ENCODE results near the gene GRM1.

GRM1 gene

GRCh38 chr6:146289816-146290588, 261.1 kb downstream of the GRM1 start:
- TF ChIP-seq ZC3H10 (CRISPR knock-in tag; IDR thresholded peaks at IDR 0.05) (no peak), SNAI2 (CRISPR knock-in tag; IDR thresholded peaks at IDR 0.05) (no peak), ZFP3 (CRISPR knock-in tag; IDR thresholded peaks at IDR 0.05) (no peak), CSRNP3 (CRISPR knock-in tag; IDR thresholded peaks at IDR 0.05) (no peak), ISL1 (CRISPR knock-in tag; IDR thresholded peaks at IDR 0.05) (no peak), ZNF565 (CRISPR knock-in tag; conservative IDR thresholded peaks at IDR 0.05; ENCODE audit: low read depth) (no peak), OSR1 (CRISPR knock-in tag; IDR thresholded peaks at IDR 0.05) (no peak), TOX (CRISPR knock-in tag; IDR thresholded peaks at IDR 0.05; ENCODE audit: borderline replicate concordance) (no peak), POU6F1 (CRISPR knock-in tag; IDR thresholded peaks at IDR 0.05; ENCODE audit: borderline replicate concordance, low read depth) (no peak), ZFP30 (CRISPR knock-in tag; IDR thresholded peaks at IDR 0.05) (no peak), BACH2 (CRISPR knock-in tag; IDR thresholded peaks at IDR 0.05; ENCODE audit: borderline replicate concordance) (no peak), ESRRG (CRISPR knock-in tag; IDR thresholded peaks at IDR 0.05) (no peak)
- TF ChIP-seq, protein P1, sequence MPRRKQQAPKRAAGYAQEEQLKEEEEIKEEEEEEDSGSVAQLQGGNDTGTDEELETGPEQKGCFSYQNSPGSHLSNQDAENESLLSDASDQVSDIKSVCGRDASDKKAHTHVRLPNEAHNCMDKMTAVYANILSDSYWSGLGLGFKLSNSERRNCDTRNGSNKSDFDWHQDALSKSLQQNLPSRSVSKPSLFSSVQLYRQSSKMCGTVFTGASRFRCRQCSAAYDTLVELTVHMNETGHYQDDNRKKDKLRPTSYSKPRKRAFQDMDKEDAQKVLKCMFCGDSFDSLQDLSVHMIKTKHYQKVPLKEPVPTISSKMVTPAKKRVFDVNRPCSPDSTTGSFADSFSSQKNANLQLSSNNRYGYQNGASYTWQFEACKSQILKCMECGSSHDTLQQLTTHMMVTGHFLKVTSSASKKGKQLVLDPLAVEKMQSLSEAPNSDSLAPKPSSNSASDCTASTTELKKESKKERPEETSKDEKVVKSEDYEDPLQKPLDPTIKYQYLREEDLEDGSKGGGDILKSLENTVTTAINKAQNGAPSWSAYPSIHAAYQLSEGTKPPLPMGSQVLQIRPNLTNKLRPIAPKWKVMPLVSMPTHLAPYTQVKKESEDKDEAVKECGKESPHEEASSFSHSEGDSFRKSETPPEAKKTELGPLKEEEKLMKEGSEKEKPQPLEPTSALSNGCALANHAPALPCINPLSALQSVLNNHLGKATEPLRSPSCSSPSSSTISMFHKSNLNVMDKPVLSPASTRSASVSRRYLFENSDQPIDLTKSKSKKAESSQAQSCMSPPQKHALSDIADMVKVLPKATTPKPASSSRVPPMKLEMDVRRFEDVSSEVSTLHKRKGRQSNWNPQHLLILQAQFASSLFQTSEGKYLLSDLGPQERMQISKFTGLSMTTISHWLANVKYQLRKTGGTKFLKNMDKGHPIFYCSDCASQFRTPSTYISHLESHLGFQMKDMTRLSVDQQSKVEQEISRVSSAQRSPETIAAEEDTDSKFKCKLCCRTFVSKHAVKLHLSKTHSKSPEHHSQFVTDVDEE (CRISPR knock-in tag; IDR thresholded peaks at IDR 0.05): no peak
- peak; percentile 96 for ATAC-seq

DNA sequence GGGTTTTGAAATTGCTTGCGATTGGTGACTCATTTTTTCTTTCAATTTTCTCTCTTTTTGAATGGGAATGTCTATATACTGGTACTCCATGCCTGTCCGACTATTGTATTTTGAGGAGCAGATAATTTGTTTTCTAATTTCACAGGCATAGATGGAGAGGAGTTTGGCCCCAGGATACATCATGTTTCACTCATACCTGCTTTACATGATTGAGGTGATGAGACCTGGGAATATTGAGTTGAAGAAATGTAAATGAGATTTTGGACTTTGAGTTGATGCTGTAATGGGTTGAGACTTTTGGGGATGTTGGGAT, 261.7 kb downstream of the GRM1 start:
- no peak for ATAC-seq
- no peak for TF ChIP-seq CSRNP3 (CRISPR knock-in tag; IDR thresholded peaks at IDR 0.05)
- TF ChIP-seq ARNTL (CRISPR knock-in tag; IDR thresholded peaks at IDR 0.05; ENCODE audit: borderline replicate concordance, low read depth): no peak
- TF ChIP-seq, protein P1 (CRISPR knock-in tag; IDR thresholded peaks at IDR 0.05): no peak
- TF ChIP-seq ESRRG (CRISPR knock-in tag; IDR thresholded peaks at IDR 0.05): no peak
- TF ChIP-seq ZFP3 (CRISPR knock-in tag; IDR thresholded peaks at IDR 0.05): no peak
- no peak for TF ChIP-seq GLIS3 (CRISPR knock-in tag; IDR thresholded peaks at IDR 0.05)
- no peak for TF ChIP-seq ZNF565 (CRISPR knock-in tag; conservative IDR thresholded peaks at IDR 0.05; ENCODE audit: low read depth)
- TF ChIP-seq RARB (CRISPR knock-in tag; IDR thresholded peaks at IDR 0.05): no peak
- no peak for TF ChIP-seq TCF4 (CRISPR knock-in tag; IDR thresholded peaks at IDR 0.05; ENCODE audit: borderline replicate concordance)
- no peak for TF ChIP-seq ZC3H10 (CRISPR knock-in tag; IDR thresholded peaks at IDR 0.05)
- no peak for TF ChIP-seq SNAI2 (CRISPR knock-in tag; IDR thresholded peaks at IDR 0.05)
- no peak for TF ChIP-seq CSDC2 (CRISPR knock-in tag; IDR thresholded peaks at IDR 0.05)
- no peak for TF ChIP-seq OSR1 (CRISPR knock-in tag; IDR thresholded peaks at IDR 0.05)

DNA sequence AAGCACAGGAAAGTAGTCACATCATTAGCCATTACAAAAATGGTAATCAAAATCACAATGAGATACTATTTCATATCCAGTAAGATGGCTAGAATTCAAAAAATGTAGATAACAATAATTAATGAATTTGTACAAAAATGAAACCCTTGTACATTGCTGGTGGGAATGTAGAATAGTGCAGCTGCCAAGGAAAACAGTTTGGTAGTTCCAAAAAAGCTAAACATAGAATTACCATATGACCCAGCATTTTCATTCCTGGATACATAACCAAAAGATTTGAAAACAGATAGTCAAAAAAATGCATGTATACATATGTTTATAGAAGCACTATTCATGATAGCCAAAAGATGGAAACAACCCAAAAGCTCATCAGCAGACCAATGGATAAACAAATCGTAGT, 263.6 kb downstream of the GRM1 start:
- TF ChIP-seq OSR1 (CRISPR knock-in tag; IDR thresholded peaks at IDR 0.05) (no peak), GLIS3 (CRISPR knock-in tag; IDR thresholded peaks at IDR 0.05) (no peak), ZFP3 (CRISPR knock-in tag; IDR thresholded peaks at IDR 0.05) (no peak), TCF4 (CRISPR knock-in tag; IDR thresholded peaks at IDR 0.05; ENCODE audit: borderline replicate concordance) (no peak), ZFP30 (CRISPR knock-in tag; IDR thresholded peaks at IDR 0.05) (no peak), ARNTL (CRISPR knock-in tag; IDR thresholded peaks at IDR 0.05; ENCODE audit: borderline replicate concordance, low read depth) (no peak), PPARA (CRISPR knock-in tag; IDR thresholded peaks at IDR 0.05; ENCODE audit: borderline replicate concordance) (no peak), ZNF8 (CRISPR knock-in tag; IDR thresholded peaks at IDR 0.05) (no peak)
- TF ChIP-seq, protein P2, sequence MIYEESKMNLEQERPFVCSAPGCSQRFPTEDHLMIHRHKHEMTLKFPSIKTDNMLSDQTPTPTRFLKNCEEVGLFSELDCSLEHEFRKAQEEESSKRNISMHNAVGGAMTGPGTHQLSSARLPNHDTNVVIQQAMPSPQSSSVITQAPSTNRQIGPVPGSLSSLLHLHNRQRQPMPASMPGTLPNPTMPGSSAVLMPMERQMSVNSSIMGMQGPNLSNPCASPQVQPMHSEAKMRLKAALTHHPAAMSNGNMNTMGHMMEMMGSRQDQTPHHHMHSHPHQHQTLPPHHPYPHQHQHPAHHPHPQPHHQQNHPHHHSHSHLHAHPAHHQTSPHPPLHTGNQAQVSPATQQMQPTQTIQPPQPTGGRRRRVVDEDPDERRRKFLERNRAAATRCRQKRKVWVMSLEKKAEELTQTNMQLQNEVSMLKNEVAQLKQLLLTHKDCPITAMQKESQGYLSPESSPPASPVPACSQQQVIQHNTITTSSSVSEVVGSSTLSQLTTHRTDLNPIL (CRISPR knock-in tag; IDR thresholded peaks at IDR 0.05; ENCODE audit: low read depth): no peak
- no peak for ATAC-seq

Measured in SK-N-SH treated with all-trans-retinoic acid at 6 μM for 48 hours (cell line).